Measurements from ENCODE around the gene CCT3. TPM values are rescaled to one million over a fixed set of nuclear protein-coding genes. Genes with fewer than 3 reads are reported as not detected.

CCT3 gene
- polyA plus RNA-seq, 1 donor from 2014 or later: 172 TPM

Other genes starting within 250 kb of the CCT3 start
- gene LMNA, start 223.6 kb downstream of the CCT3 start, polyA plus RNA-seq: 5.7 TPM
- gene SEMA4A, start 184.7 kb downstream of the CCT3 start, polyA plus RNA-seq: 11.0 TPM
- gene SLC25A44, start 144.2 kb downstream of the CCT3 start, polyA plus RNA-seq: 16.6 TPM
- 87.0 TPM for gene PMF1, start 125.3 kb downstream of the CCT3 start, polyA plus RNA-seq
- gene BGLAP, start 96.1 kb downstream of the CCT3 start, polyA plus RNA-seq: not detected
- gene PAQR6, start 90.2 kb downstream of the CCT3 start, polyA plus RNA-seq: 0.44 TPM
- 27.2 TPM for gene SMG5, start 55.5 kb downstream of the CCT3 start, polyA plus RNA-seq
- 9.3 TPM for gene TMEM79, start 54.0 kb downstream of the CCT3 start, polyA plus RNA-seq
- gene GLMP, start 42.6 kb downstream of the CCT3 start, polyA plus RNA-seq: 11.5 TPM
- gene VHLL, start 39.0 kb downstream of the CCT3 start, polyA plus RNA-seq: not detected
- gene TSACC, start 234 bp upstream of the CCT3 start, polyA plus RNA-seq: 2.5 TPM
- not detected for gene RHBG, start 30.9 kb upstream of the CCT3 start, polyA plus RNA-seq
- 16.2 TPM for gene MEF2D, start 162.5 kb upstream of the CCT3 start, polyA plus RNA-seq
- not detected for gene IQGAP3, start 234.3 kb upstream of the CCT3 start, polyA plus RNA-seq
- gene TTC24, start 241.4 kb upstream of the CCT3 start, polyA plus RNA-seq: 0.38 TPM

Data from IgD-negative memory B cell (primary cell).